MM.1S (cell line): ENCODE measurements around the gene SELENOO.

ENCODE experiments used
- DNase-seq: peaks from one replicate; pipeline ENCODE4 v3.0.0-alpha.2; 2015
- H2AFZ ChIP-seq: fragments of 300-600 bp; sonication (generic); 2 replicates; pipeline ENCODE4 v1.6.0; 2016; ENCODE audit warnings: antibody characterized with exemption, low read length
- H3F3A ChIP-seq: fragments of 300-600 bp; sonication (generic); 2 replicates; pipeline ENCODE4 v1.6.1; 2016; ENCODE audit warnings: mild to moderate bottlenecking, antibody characterized with exemption, low read length, moderate library complexity, mixed read lengths; ENCODE audit not compliant: insufficient read depth
- H3K27ac ChIP-seq: fragments of 300-600 bp; sonication (generic); 2 replicates; pipeline ENCODE4 v1.5.1; 2016; ENCODE audit warnings: mild to moderate bottlenecking, low read length
- H3K27me3 ChIP-seq: fragments of 300-600 bp; sonication (generic); replicated peaks from 2 replicates; pipeline ENCODE4 v1.6.0; 2016; ENCODE audit warnings: low read length; ENCODE audit not compliant: insufficient read depth
- H3K36me3 ChIP-seq: fragments of 300-600 bp; sonication (generic); replicated peaks from 2 replicates; pipeline ENCODE4 v1.6.1; 2016; ENCODE audit warnings: mild to moderate bottlenecking, low read length, mixed read lengths; ENCODE audit not compliant: insufficient read depth
- H3K4me1 ChIP-seq: fragments of 300-600 bp; sonication (generic); 2 replicates; pipeline ENCODE4 v1.6.1; 2016; ENCODE audit warnings: low read length, mixed read lengths
- H3K4me2 ChIP-seq: fragments of 300-600 bp; sonication (generic); 2 replicates; pipeline ENCODE4 v1.6.0; 2016; ENCODE audit warnings: low read depth, low read length
- H3K4me3 ChIP-seq: fragments of 300-600 bp; sonication (generic); 2 replicates; pipeline ENCODE4 v1.5.1; 2016; ENCODE audit warnings: low read length, mixed read lengths
- H3K79me2 ChIP-seq: fragments of 300-600 bp; sonication (generic); 2 replicates; pipeline ENCODE4 v1.6.1; 2016; ENCODE audit warnings: mixed run types, low read length, mixed read lengths
- H3K9ac ChIP-seq: fragments of 300-600 bp; sonication (generic); 2 replicates; pipeline ENCODE4 v1.6.1; 2016; ENCODE audit warnings: low read length, mixed read lengths
- H3K9me2 ChIP-seq: fragments of 300-600 bp; sonication (generic); replicated peaks from 2 replicates; pipeline ENCODE4 v1.6.1; 2016; ENCODE audit warnings: mild to moderate bottlenecking, low read length, mixed read lengths; ENCODE audit not compliant: insufficient read depth
- H3K9me3 ChIP-seq: fragments of 300-600 bp; sonication (generic); replicated peaks from 2 replicates; pipeline ENCODE4 v1.6.1; 2016; ENCODE audit warnings: mild to moderate bottlenecking, low read length, mixed read lengths; ENCODE audit not compliant: insufficient read depth
- H4K20me1 ChIP-seq: fragments of 300-600 bp; sonication (generic); 2 replicates; pipeline ENCODE4 v1.6.1; 2016; ENCODE audit warnings: mild to moderate bottlenecking, low read length, moderate library complexity, mixed read lengths; ENCODE audit not compliant: insufficient read depth
- CTCF ChIP-seq: fragments of 300-600 bp; sonication (generic); IDR thresholded peaks from 2 replicates; pipeline ENCODE4 v1.5.1; 2016; ENCODE audit warnings: antibody characterized with exemption, low read length, mixed read lengths
- EZH2 ChIP-seq: fragments of 300-600 bp; sonication (generic); optimal IDR thresholded peaks from 2 replicates; pipeline ENCODE3; 2017; ENCODE audit warnings: low read depth, mild to moderate bottlenecking, antibody characterized with exemption, low read length, mixed read lengths
- EZH2phosphoT487 ChIP-seq: fragments of 300-600 bp; sonication (generic); IDR thresholded peaks from 2 replicates; pipeline ENCODE4 v1.6.1; 2018; ENCODE audit warnings: antibody characterized with exemption, low read length

SELENOO gene

DNA sequence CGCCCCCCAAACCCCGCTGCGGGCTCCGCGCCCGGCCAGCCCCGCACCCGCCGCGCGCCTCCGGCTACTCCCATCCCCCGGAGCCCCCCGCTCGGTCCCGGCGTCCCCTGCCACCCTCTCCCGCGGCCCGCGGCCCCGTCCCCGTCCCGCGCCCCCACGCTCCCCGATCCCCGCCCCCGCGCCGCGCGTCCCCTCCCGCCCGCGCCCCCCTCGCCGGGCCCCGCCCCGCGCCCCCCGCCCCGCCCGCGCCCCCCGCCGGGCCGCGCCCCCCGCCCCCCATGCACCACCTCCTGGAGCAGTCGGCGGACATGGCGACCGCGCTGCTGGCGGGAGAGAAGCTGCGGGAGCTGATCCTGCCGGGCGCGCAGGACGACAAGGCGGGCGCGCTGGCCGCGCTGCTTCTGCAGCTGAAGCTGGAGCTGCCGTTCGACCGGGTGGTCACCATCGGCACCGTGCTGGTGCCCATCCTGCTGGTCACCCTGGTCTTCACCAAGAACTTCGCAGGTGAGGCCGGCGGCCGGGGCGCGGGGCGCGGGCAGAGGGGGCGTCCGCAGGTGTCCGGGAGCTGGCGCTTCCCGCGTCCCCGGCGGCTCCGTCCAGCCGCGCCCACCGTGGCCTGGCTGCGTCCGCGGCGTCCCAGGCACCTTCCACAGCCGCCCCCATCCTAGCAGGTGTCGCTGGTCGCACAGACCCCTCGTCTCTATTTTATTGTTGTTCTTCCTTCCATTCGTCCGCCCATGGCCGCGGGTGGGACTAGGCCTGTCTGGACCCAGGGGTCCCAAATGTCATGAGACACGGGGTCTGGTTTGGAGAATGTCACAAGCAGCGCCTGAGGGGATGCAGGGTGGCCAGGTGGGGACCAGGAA is 30.1 kb upstream of the SELENOO start, which contains the start of gene PANX2:
Gene PANX2 (plus strand): TSS at position 279 of the 866 bp plus-strand sequence. CDS start 0 bp downstream, at position 279.
- H3K79me2 ChIP-seq, result no peaks in the 10 kb centered on the region
- no peaks in the 10 kb centered on the region for H3K36me3 ChIP-seq
- peaks cover 14% of the 10 kb centered on the region for H3K27me3 ChIP-seq
- H4K20me1 ChIP-seq, result no peaks in the 10 kb centered on the region
- no peaks in the 10 kb centered on the region for H3K4me1 ChIP-seq
- no peak for DNase-seq
- H3K27ac ChIP-seq, result no peak within 1 kb of the TSS
- H3K4me2 ChIP-seq, result no peak within 1 kb of the TSS
- no peaks in the 10 kb centered on the region for H3K9me3 ChIP-seq
- H3K4me3 ChIP-seq, result no peak within 1 kb of the TSS
- no peak within 1 kb of the TSS for H3K9ac ChIP-seq
- H3F3A ChIP-seq, result no peaks in the 10 kb centered on the region
- H2AFZ ChIP-seq, result no peak within 1 kb of the TSS
- H3K9me2 ChIP-seq, result no peaks in the 10 kb centered on the region
- TF ChIP-seq EZH2phosphoT487, result no peak
- TF ChIP-seq CTCF, result no peak
- no peak for TF ChIP-seq EZH2

GRCh38 chr22:50171319-50171964 is 29.4 kb upstream of the SELENOO start:
- no peaks in the 10 kb centered on the region for H3K36me3 ChIP-seq
- H3F3A ChIP-seq, result no peaks in the 10 kb centered on the region
- no peaks in the 10 kb centered on the region for H3K4me1 ChIP-seq
- H3K9ac ChIP-seq, result no peak overlapping the region
- no peaks in the 10 kb centered on the region for H3K79me2 ChIP-seq
- H3K27ac ChIP-seq, result no peak overlapping the region
- H4K20me1 ChIP-seq, result no peaks in the 10 kb centered on the region
- H3K9me3 ChIP-seq, result no peaks in the 10 kb centered on the region
- H3K27me3 ChIP-seq, result peaks cover 14% of the 10 kb centered on the region
- TF ChIP-seq CTCF, result no peak
- no peak for TF ChIP-seq EZH2phosphoT487
- TF ChIP-seq EZH2, result no peak
- H3K9me2 ChIP-seq, result no peaks in the 10 kb centered on the region
- H3K4me3 ChIP-seq, result no peak overlapping the region
- no peak overlapping the region for H3K4me2 ChIP-seq
- no peak overlapping the region for H2AFZ ChIP-seq
- DNase-seq, result no peak

- no peaks in the 10 kb centered on the region for H4K20me1 ChIP-seq
- H3K4me1 ChIP-seq, result no peaks in the 10 kb centered on the region
- no peak overlapping the region for H3K9ac ChIP-seq
- H3K4me3 ChIP-seq, result no peak overlapping the region
- no peaks in the 10 kb centered on the region for H3K9me2 ChIP-seq
- H3K27ac ChIP-seq, result no peak overlapping the region
- no peak overlapping the region for H3K4me2 ChIP-seq
- peaks cover 14% of the 10 kb centered on the region for H3K27me3 ChIP-seq
- no peaks in the 10 kb centered on the region for H3K9me3 ChIP-seq
- TF ChIP-seq CTCF, result no peak
- TF ChIP-seq EZH2, result no peak
- no peak for TF ChIP-seq EZH2phosphoT487
- DNase-seq, result no peak
- H3K79me2 ChIP-seq, result no peaks in the 10 kb centered on the region
- H3F3A ChIP-seq, result no peaks in the 10 kb centered on the region
- H2AFZ ChIP-seq, result no peak overlapping the region
- no peaks in the 10 kb centered on the region for H3K36me3 ChIP-seq
Observed at GRCh38 chr22:50171965-50172421, 28.8 kb upstream of the SELENOO start.
